Epithelial cell of esophagus (primary cell): ENCODE results near the gene ZBTB4.

ENCODE experiments used
- DNase-seq: peaks from one replicate; pipeline ENCODE4 v3.0.0; 2010; ENCODE audit warnings: low read depth
- H3K4me3 ChIP-seq: 2 replicates; pipeline ENCODE4 v1.5.1; 2011; ENCODE audit warnings: mild to moderate bottlenecking, low read length, control low read depth
- TF ChIP-seq, protein P1 (sequence below): IDR thresholded peaks from 2 replicates; pipeline ENCODE4 v1.5.1; 2011; ENCODE audit warnings: low read depth, mild to moderate bottlenecking, low read length, control low read depth, inconsistent platforms; ENCODE audit not compliant: insufficient read depth; ENCODE audit errors: missing control alignments

ZBTB4 gene

DNA sequence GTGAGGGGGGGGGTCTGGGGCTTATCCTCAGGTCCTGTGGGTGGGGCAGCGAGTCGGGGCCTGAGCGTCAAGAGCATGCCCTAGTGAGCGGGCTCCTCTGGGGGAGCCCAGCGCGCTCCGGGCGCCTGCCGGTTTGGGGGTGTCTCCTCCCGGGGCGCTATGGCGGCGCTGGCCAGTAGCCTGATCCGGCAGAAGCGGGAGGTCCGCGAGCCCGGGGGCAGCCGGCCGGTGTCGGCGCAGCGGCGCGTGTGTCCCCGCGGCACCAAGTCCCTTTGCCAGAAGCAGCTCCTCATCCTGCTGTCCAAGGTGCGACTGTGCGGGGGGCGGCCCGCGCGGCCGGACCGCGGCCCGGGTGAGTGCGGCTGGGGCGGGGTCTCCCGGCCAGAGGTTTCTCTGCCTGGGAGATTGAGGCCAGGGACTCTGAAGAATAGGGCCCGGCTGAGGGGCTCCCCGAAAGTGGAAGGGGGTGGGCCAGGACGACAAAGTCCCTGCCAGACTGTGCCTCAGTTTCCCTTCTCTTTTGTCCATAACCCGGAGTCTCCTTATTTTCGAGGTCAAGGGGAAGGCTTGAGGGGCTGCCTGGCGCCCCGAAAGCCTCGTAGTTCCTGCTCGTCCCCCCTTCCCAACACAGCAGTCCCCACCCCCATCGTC lies 39.8 kb downstream of the ZBTB4 start, which contains the start of gene FGF11:
TSS of gene FGF11 (plus strand) at position 51 of the 651 bp plus-strand sequence. CDS start at position 160, 109 bp downstream.
- TF ChIP-seq, protein P1, sequence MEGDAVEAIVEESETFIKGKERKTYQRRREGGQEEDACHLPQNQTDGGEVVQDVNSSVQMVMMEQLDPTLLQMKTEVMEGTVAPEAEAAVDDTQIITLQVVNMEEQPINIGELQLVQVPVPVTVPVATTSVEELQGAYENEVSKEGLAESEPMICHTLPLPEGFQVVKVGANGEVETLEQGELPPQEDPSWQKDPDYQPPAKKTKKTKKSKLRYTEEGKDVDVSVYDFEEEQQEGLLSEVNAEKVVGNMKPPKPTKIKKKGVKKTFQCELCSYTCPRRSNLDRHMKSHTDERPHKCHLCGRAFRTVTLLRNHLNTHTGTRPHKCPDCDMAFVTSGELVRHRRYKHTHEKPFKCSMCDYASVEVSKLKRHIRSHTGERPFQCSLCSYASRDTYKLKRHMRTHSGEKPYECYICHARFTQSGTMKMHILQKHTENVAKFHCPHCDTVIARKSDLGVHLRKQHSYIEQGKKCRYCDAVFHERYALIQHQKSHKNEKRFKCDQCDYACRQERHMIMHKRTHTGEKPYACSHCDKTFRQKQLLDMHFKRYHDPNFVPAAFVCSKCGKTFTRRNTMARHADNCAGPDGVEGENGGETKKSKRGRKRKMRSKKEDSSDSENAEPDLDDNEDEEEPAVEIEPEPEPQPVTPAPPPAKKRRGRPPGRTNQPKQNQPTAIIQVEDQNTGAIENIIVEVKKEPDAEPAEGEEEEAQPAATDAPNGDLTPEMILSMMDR: no peak
- H3K4me3 ChIP-seq: peak within 1 kb of the TSS; percentile 78
- no peak for DNase-seq

DNA sequence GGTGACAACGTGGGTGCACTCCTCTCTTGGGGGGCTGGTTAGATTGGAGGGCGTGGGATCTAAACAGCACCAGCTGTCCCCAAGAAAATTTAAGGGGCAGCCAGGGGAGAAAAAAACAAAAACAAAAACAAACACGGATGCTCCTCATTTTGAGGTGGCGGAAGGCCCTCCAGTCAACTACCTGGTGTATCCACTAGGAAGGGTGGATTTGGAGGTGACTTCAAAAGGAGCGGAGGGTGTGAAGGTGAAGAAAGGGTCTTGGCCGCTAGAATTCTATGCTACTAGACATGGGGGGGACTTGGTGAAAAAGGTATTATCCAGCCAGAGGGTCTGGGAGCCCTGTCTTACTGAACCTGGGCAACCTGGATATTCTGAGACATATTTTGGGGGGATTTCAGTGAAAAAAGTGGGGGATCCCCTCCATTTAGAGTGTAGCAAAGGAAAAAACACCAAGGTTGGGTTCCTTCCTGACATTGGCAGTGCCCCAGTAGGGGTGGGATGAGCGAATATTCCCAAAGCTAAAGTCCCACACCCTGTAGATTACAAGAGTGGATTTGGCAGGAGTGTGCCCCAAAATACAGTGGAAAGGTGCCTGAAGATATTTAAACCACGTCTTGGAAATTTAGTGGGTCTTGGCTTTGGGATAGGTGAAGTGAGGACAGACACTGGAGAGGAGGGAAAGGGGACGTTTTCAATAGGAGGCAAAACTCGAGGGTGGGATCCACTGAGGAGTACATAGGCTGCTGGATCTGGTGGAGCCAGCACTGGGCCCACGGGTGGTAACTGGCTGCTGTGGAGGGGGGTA lies 40.6 kb downstream of the ZBTB4 start:
- no peak for DNase-seq
- peak overlapping the region; percentile 78 for H3K4me3 ChIP-seq
- TF ChIP-seq, protein P1: no peak

- peak overlapping the region; percentile 78 for H3K4me3 ChIP-seq
- peak; percentile 84 for DNase-seq
- TF ChIP-seq, protein P1: no peak
Observed at GRCh38 chr17:7437950-7438614, 41.3 kb downstream of the ZBTB4 start.

DNA sequence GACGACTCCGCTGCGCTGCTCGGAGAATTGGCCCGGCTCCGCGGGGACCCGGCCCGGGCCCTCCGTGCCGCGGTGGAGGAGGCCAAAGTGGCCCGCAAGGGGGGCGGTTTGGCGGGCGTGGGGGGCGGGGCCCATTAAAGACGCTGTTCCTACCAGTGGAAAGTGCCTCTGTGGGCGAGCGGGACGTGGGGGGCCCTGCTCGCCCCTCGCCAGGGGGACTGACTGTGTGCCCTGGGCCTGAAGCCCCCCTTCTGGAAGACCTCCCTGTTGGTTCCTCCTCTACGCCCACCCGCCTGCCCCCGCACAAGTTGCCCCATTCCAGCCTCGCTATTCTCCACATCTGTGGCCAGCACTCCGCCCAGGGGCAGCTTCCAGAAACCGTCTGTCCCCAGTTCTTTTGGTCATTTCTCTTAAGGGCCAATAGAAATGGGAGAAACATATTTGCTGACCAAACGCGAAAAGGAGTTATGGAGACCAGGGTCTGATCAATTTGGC lies 42.0 kb downstream of the ZBTB4 start:
- H3K4me3 ChIP-seq: peak overlapping the region; percentile 78
- TF ChIP-seq, protein P1: no peak
- no peak for DNase-seq

- peak overlapping the region; percentile 78 for H3K4me3 ChIP-seq
- TF ChIP-seq, protein P1: peak; percentile 54
- peak; percentile 94 for DNase-seq
Observed at GRCh38 chr17:7436556-7437368, 42.7 kb downstream of the ZBTB4 start.
